MM.1S (cell line): ENCODE measurements around the gene COL18A1.

Source experiments
- CTCF ChIP-seq: fragments of 300-600 bp; sonication (generic); IDR thresholded peaks from 2 replicates; pipeline ENCODE4 v1.5.1; 2016; ENCODE audit warnings: antibody characterized with exemption, low read length, mixed read lengths
- EZH2phosphoT487 ChIP-seq: fragments of 300-600 bp; sonication (generic); IDR thresholded peaks from 2 replicates; pipeline ENCODE4 v1.6.1; 2018; ENCODE audit warnings: antibody characterized with exemption, low read length

- TF ChIP-seq CTCF (no peak), EZH2phosphoT487 (no peak)
Observed at GRCh38 chr21:45381036-45381787, 23.8 kb upstream of the COL18A1 start.
